ENCODE measurements around the gene SLC16A7.

SLC16A7 gene

GRCh38 chr12:59595883-59596540 is at the start of gene SLC16A7:
Gene SLC16A7 (plus strand): TSS chr12:59596029. CDS start chr12:59704802, 108,773 bp downstream.
- Histone ChIP-seq H3K4me3 (ENCODE audit: low read length in 2 of 2) (peak within 1 kb of the TSS; percentile 82 to 86), H3K27ac (ENCODE audit: low read length) (peak within 1 kb of the TSS; percentile 98), H3K9me3 (ENCODE audit: control insufficient read depth in 2 of 2, low read length in 2 of 2) (no peaks in the 10 kb centered on the region), H3K4me1 (ENCODE audit: control insufficient read depth, insufficient read depth, low read length) (peaks cover 6% of the 10 kb centered on the region), H3K27me3 (ENCODE audit: control insufficient read depth in 1 of 2, insufficient read depth in 2 of 2, low read length in 2 of 2) (no peaks in the 10 kb centered on the region), H3K36me3 (ENCODE audit: control insufficient read depth in 2 of 2, insufficient read depth in 2 of 2, low read length in 2 of 2) (no peaks in the 10 kb centered on the region), H3K9ac (ENCODE audit: low read length in 2 of 2) (peak within 1 kb of the TSS; percentile 89 to 96)

- Histone ChIP-seq H3K9me3 (ENCODE audit: control insufficient read depth in 2 of 2, low read length in 2 of 2) (no peaks in the 10 kb centered on the region), H3K36me3 (ENCODE audit: control insufficient read depth in 2 of 2, insufficient read depth in 2 of 2, low read length in 2 of 2) (no peaks in the 10 kb centered on the region), H3K9ac (ENCODE audit: low read length in 2 of 2) (no peak overlapping the region), H3K4me3 (ENCODE audit: low read length in 2 of 2) (no peak overlapping the region), H3K27ac (ENCODE audit: low read length) (no peak overlapping the region), H3K4me1 (ENCODE audit: control insufficient read depth, insufficient read depth, low read length) (no peaks in the 10 kb centered on the region), H3K27me3 (ENCODE audit: control insufficient read depth in 1 of 2, insufficient read depth in 2 of 2, low read length in 2 of 2) (no peaks in the 10 kb centered on the region)
These were observed 46.9 kb upstream of the SLC16A7 start for GRCh38 chr12:59548930-59549329.

GRCh38 chr12:59559696-59560095 is 36.1 kb upstream of the SLC16A7 start:
- no peaks in the 10 kb centered on the region for H3K36me3 ChIP-seq (ENCODE audit: control insufficient read depth in 2 of 2, insufficient read depth in 2 of 2, low read length in 2 of 2)
- no peak overlapping the region for H3K9ac ChIP-seq (ENCODE audit: low read length in 2 of 2)
- no peak overlapping the region for H3K27ac ChIP-seq (ENCODE audit: low read length)
- no peaks in the 10 kb centered on the region for H3K9me3 ChIP-seq (ENCODE audit: control insufficient read depth in 2 of 2, low read length in 2 of 2)
- H3K4me1 ChIP-seq (ENCODE audit: control insufficient read depth, insufficient read depth, low read length): no peaks in the 10 kb centered on the region
- no peak overlapping the region for H3K4me3 ChIP-seq (ENCODE audit: low read length in 2 of 2)
- H3K27me3 ChIP-seq (ENCODE audit: control insufficient read depth in 1 of 2, insufficient read depth in 2 of 2, low read length in 2 of 2): no peaks in the 10 kb centered on the region

GRCh38 chr12:59570145-59570544 is 25.7 kb upstream of the SLC16A7 start:
- no peak overlapping the region for H3K27ac ChIP-seq (ENCODE audit: low read length)
- no peaks in the 10 kb centered on the region for H3K9me3 ChIP-seq (ENCODE audit: control insufficient read depth in 2 of 2, low read length in 2 of 2)
- no peaks in the 10 kb centered on the region for H3K4me1 ChIP-seq (ENCODE audit: control insufficient read depth, insufficient read depth, low read length)
- no peaks in the 10 kb centered on the region for H3K36me3 ChIP-seq (ENCODE audit: control insufficient read depth in 2 of 2, insufficient read depth in 2 of 2, low read length in 2 of 2)
- H3K9ac ChIP-seq (ENCODE audit: low read length in 2 of 2): no peak overlapping the region
- H3K4me3 ChIP-seq (ENCODE audit: low read length in 2 of 2): no peak overlapping the region
- no peaks in the 10 kb centered on the region for H3K27me3 ChIP-seq (ENCODE audit: control insufficient read depth in 1 of 2, insufficient read depth in 2 of 2, low read length in 2 of 2)

- no peaks in the 10 kb centered on the region for H3K27me3 ChIP-seq (ENCODE audit: control insufficient read depth in 1 of 2, insufficient read depth in 2 of 2, low read length in 2 of 2)
- H3K27ac ChIP-seq (ENCODE audit: low read length): no peak overlapping the region
- H3K36me3 ChIP-seq (ENCODE audit: control insufficient read depth in 2 of 2, insufficient read depth in 2 of 2, low read length in 2 of 2): no peaks in the 10 kb centered on the region
- H3K4me3 ChIP-seq (ENCODE audit: low read length in 2 of 2): no peak overlapping the region
- no peaks in the 10 kb centered on the region for H3K4me1 ChIP-seq (ENCODE audit: control insufficient read depth, insufficient read depth, low read length)
- H3K9me3 ChIP-seq (ENCODE audit: control insufficient read depth in 2 of 2, low read length in 2 of 2): no peaks in the 10 kb centered on the region
- H3K9ac ChIP-seq (ENCODE audit: low read length in 2 of 2): no peak overlapping the region
These were observed 21.4 kb upstream of the SLC16A7 start for GRCh38 chr12:59574406-59574805.

- Histone ChIP-seq H3K4me1 (ENCODE audit: control insufficient read depth, insufficient read depth, low read length) (no peaks in the 10 kb centered on the region), H3K27ac (ENCODE audit: low read length) (no peak overlapping the region), H3K9me3 (ENCODE audit: control insufficient read depth in 2 of 2, low read length in 2 of 2) (no peaks in the 10 kb centered on the region), H3K27me3 (ENCODE audit: control insufficient read depth in 1 of 2, insufficient read depth in 2 of 2, low read length in 2 of 2) (no peaks in the 10 kb centered on the region), H3K4me3 (ENCODE audit: low read length in 2 of 2) (no peak overlapping the region), H3K36me3 (ENCODE audit: control insufficient read depth in 2 of 2, insufficient read depth in 2 of 2, low read length in 2 of 2) (no peaks in the 10 kb centered on the region), H3K9ac (ENCODE audit: low read length in 2 of 2) (no peak overlapping the region)
These were observed 20.0 kb upstream of the SLC16A7 start for GRCh38 chr12:59575826-59576225.

GRCh38 chr12:59578254-59578653 is 17.6 kb upstream of the SLC16A7 start:
- no peak overlapping the region for H3K4me3 ChIP-seq (ENCODE audit: low read length in 2 of 2)
- no peaks in the 10 kb centered on the region for H3K9me3 ChIP-seq (ENCODE audit: control insufficient read depth in 2 of 2, low read length in 2 of 2)
- H3K36me3 ChIP-seq (ENCODE audit: control insufficient read depth in 2 of 2, insufficient read depth in 2 of 2, low read length in 2 of 2): no peaks in the 10 kb centered on the region
- no peak overlapping the region for H3K27ac ChIP-seq (ENCODE audit: low read length)
- H3K4me1 ChIP-seq (ENCODE audit: control insufficient read depth, insufficient read depth, low read length): no peaks in the 10 kb centered on the region
- no peaks in the 10 kb centered on the region for H3K27me3 ChIP-seq (ENCODE audit: control insufficient read depth in 1 of 2, insufficient read depth in 2 of 2, low read length in 2 of 2)
- H3K9ac ChIP-seq (ENCODE audit: low read length in 2 of 2): no peak overlapping the region

- Histone ChIP-seq H3K4me3 (ENCODE audit: low read length in 2 of 2) (no peak overlapping the region), H3K27ac (ENCODE audit: low read length) (no peak overlapping the region), H3K4me1 (ENCODE audit: control insufficient read depth, insufficient read depth, low read length) (no peaks in the 10 kb centered on the region), H3K9ac (ENCODE audit: low read length in 2 of 2) (no peak overlapping the region), H3K27me3 (ENCODE audit: control insufficient read depth in 1 of 2, insufficient read depth in 2 of 2, low read length in 2 of 2) (no peaks in the 10 kb centered on the region), H3K36me3 (ENCODE audit: control insufficient read depth in 2 of 2, insufficient read depth in 2 of 2, low read length in 2 of 2) (no peaks in the 10 kb centered on the region), H3K9me3 (ENCODE audit: control insufficient read depth in 2 of 2, low read length in 2 of 2) (no peaks in the 10 kb centered on the region)
These were observed 16.2 kb upstream of the SLC16A7 start for GRCh38 chr12:59579631-59580030.

GRCh38 chr12:59580050-59580449 is 15.8 kb upstream of the SLC16A7 start:
- no peak overlapping the region for H3K4me3 ChIP-seq (ENCODE audit: low read length in 2 of 2)
- no peak overlapping the region for H3K9ac ChIP-seq (ENCODE audit: low read length in 2 of 2)
- no peaks in the 10 kb centered on the region for H3K27me3 ChIP-seq (ENCODE audit: control insufficient read depth in 1 of 2, insufficient read depth in 2 of 2, low read length in 2 of 2)
- no peak overlapping the region for H3K27ac ChIP-seq (ENCODE audit: low read length)
- H3K9me3 ChIP-seq (ENCODE audit: control insufficient read depth in 2 of 2, low read length in 2 of 2): no peaks in the 10 kb centered on the region
- no peaks in the 10 kb centered on the region for H3K36me3 ChIP-seq (ENCODE audit: control insufficient read depth in 2 of 2, insufficient read depth in 2 of 2, low read length in 2 of 2)
- H3K4me1 ChIP-seq (ENCODE audit: control insufficient read depth, insufficient read depth, low read length): no peaks in the 10 kb centered on the region

GRCh38 chr12:59583003-59583712 is 12.7 kb upstream of the SLC16A7 start:
- Histone ChIP-seq H3K27ac (ENCODE audit: low read length) (no peak overlapping the region), H3K9me3 (ENCODE audit: control insufficient read depth in 2 of 2, low read length in 2 of 2) (no peaks in the 10 kb centered on the region), H3K27me3 (ENCODE audit: control insufficient read depth in 1 of 2, insufficient read depth in 2 of 2, low read length in 2 of 2) (no peaks in the 10 kb centered on the region), H3K9ac (ENCODE audit: low read length in 2 of 2) (no peak overlapping the region), H3K4me1 (ENCODE audit: control insufficient read depth, insufficient read depth, low read length) (no peaks in the 10 kb centered on the region), H3K4me3 (ENCODE audit: low read length in 2 of 2) (no peak overlapping the region), H3K36me3 (ENCODE audit: control insufficient read depth in 2 of 2, insufficient read depth in 2 of 2, low read length in 2 of 2) (no peaks in the 10 kb centered on the region)

- Histone ChIP-seq H3K9ac (ENCODE audit: low read length in 2 of 2) (no peak overlapping the region), H3K9me3 (ENCODE audit: control insufficient read depth in 2 of 2, low read length in 2 of 2) (no peaks in the 10 kb centered on the region), H3K4me1 (ENCODE audit: control insufficient read depth, insufficient read depth, low read length) (no peaks in the 10 kb centered on the region), H3K27ac (ENCODE audit: low read length) (no peak overlapping the region), H3K27me3 (ENCODE audit: control insufficient read depth in 1 of 2, insufficient read depth in 2 of 2, low read length in 2 of 2) (no peaks in the 10 kb centered on the region), H3K4me3 (ENCODE audit: low read length in 2 of 2) (no peak overlapping the region), H3K36me3 (ENCODE audit: control insufficient read depth in 2 of 2, insufficient read depth in 2 of 2, low read length in 2 of 2) (no peaks in the 10 kb centered on the region)
These were observed 8.1 kb upstream of the SLC16A7 start for GRCh38 chr12:59587710-59588109.
